Skeletal muscle tissue (tissue), 4 donors: ENCODE results near the gene MCTS1. TPM values are rescaled to one million over a fixed set of nuclear protein-coding genes. Genes with fewer than 3 reads are reported as not detected.
"Not testable (repeated sequence)": the region's sequence is repeated elsewhere in the genome, so short reads cannot be mapped to it uniquely, and the experiment has no call there.

Experiments
- H3K27ac ChIP-seq: one replicate; pipeline ENCODE4 v1.7.0; 2013; ENCODE audit warnings: mild to moderate bottlenecking, low read depth, low read length, inconsistent platforms
- H3K27me3 ChIP-seq, 3 donors: one replicate each; pipeline ENCODE4 v1.7.0; 2013; ENCODE audit warnings: low read length in 3 of 3; ENCODE audit not compliant: control insufficient read depth in 3 of 3, insufficient read depth in 3 of 3
- H3K36me3 ChIP-seq, 3 donors: one replicate each; pipeline ENCODE4 v1.7.0; 2013; ENCODE audit warnings: low read length in 3 of 3; ENCODE audit not compliant: control insufficient read depth in 3 of 3, insufficient read depth in 3 of 3
- H3K4me1 ChIP-seq, 3 donors: one replicate each; pipeline ENCODE4 v1.7.0; 2013; ENCODE audit warnings: low read length in 3 of 3, mild to moderate bottlenecking in 3 of 3; ENCODE audit not compliant: control insufficient read depth in 3 of 3, insufficient read depth in 3 of 3
- H3K4me3 ChIP-seq, 3 donors: one replicate each; pipeline ENCODE4 v1.7.0; 2013; ENCODE audit warnings: low read length in 3 of 3
- H3K9ac ChIP-seq, 3 donors: one replicate each; pipeline ENCODE4 v1.7.0; 2013; ENCODE audit warnings: low read length in 3 of 3, mild to moderate bottlenecking in 3 of 3, moderate library complexity in 2 of 3, low read depth in 1 of 3
- H3K9me3 ChIP-seq, 3 donors: one replicate each; pipeline ENCODE4 v1.7.0; 2013; ENCODE audit warnings: low read length in 3 of 3; ENCODE audit not compliant: control insufficient read depth in 3 of 3
- total RNA-seq: library from RNA; depleted of rRNA; stranded (reverse); fragments of >200 nt; gene quantifications from one replicate; pipeline ENCODE4 v1.2.3, GENCODE V29; 2014
- donor health status: Osteomylitis.

MCTS1 gene
- total RNA-seq, 1 donor from 2014 or later = 25.1 TPM

GRCh38 chrX:120568035-120568434 lies 35.9 kb upstream of the MCTS1 start:
- Histone ChIP-seq H3K27me3 (no peaks in the 10 kb centered on the region), H3K9me3 (no peaks in the 10 kb centered on the region), H3K27ac (no peak overlapping the region), H3K9ac (no peak overlapping the region), H3K36me3 (no peaks in the 10 kb centered on the region), H3K4me1 (peaks cover 0 to under 1% (median 0%) of the 10 kb centered on the region in 3 donors), H3K4me3 (no peak overlapping the region)

GRCh38 chrX:120568609-120569008 lies 35.3 kb upstream of the MCTS1 start:
- no peaks in the 10 kb centered on the region for H3K4me1 ChIP-seq
- no peaks in the 10 kb centered on the region for H3K36me3 ChIP-seq
- H3K9ac ChIP-seq = no peak overlapping the region
- H3K9me3 ChIP-seq = no peaks in the 10 kb centered on the region
- no peaks in the 10 kb centered on the region for H3K27me3 ChIP-seq
- no peak overlapping the region for H3K27ac ChIP-seq
- no peak overlapping the region for H3K4me3 ChIP-seq

- H3K9ac ChIP-seq = no peak overlapping the region
- no peak overlapping the region for H3K4me3 ChIP-seq
- H3K9me3 ChIP-seq = no peaks in the 10 kb centered on the region
- H3K4me1 ChIP-seq = no peaks in the 10 kb centered on the region
- H3K27ac ChIP-seq = no peak overlapping the region
- H3K27me3 ChIP-seq = no peaks in the 10 kb centered on the region
- no peaks in the 10 kb centered on the region for H3K36me3 ChIP-seq
Measured at GRCh38 chrX:120570011-120570600, 33.8 kb upstream of the MCTS1 start.

GRCh38 chrX:120573806-120574205 lies 30.1 kb upstream of the MCTS1 start:
- not testable (repeated sequence) for H3K4me3 ChIP-seq, H3K27me3 ChIP-seq, H3K4me1 ChIP-seq, H3K9me3 ChIP-seq, H3K36me3 ChIP-seq, H3K9ac ChIP-seq, H3K27ac ChIP-seq

- Histone ChIP-seq H3K36me3 (no peaks in the 10 kb centered on the region), H3K9me3 (no peaks in the 10 kb centered on the region), H3K27ac (no peak overlapping the region), H3K9ac (no peak overlapping the region), H3K4me3 (no peak overlapping the region), H3K4me1 (no peaks in the 10 kb centered on the region), H3K27me3 (no peaks in the 10 kb centered on the region)
Measured at GRCh38 chrX:120575379-120576114, 28.4 kb upstream of the MCTS1 start.

GRCh38 chrX:120585702-120586101 lies 18.2 kb upstream of the MCTS1 start:
- Histone ChIP-seq H3K9ac (no peak overlapping the region), H3K27ac (no peak overlapping the region), H3K4me3 (no peak overlapping the region), H3K27me3 (no peaks in the 10 kb centered on the region), H3K4me1 (no peaks in the 10 kb centered on the region), H3K9me3 (no peaks in the 10 kb centered on the region), H3K36me3 (no peaks in the 10 kb centered on the region)

GRCh38 chrX:120604361-120604782 lies 471 bp downstream of the MCTS1 start:
- Histone ChIP-seq H3K36me3 (peaks cover 0 to 5% (median 0%) of the 10 kb centered on the region in 3 donors), H3K4me3 (peak overlapping the region; percentile 81 to 91 (median 82)), H3K4me1 (peaks cover 0 to 7% (median 0%) of the 10 kb centered on the region in 3 donors), H3K9me3 (no peaks in the 10 kb centered on the region), H3K27ac (peak overlapping the region; percentile 90), H3K9ac (peak overlapping the region; percentile 91 to 92 (median 91)), H3K27me3 (no peaks in the 10 kb centered on the region)

GRCh38 chrX:120612086-120612485 lies 8.2 kb downstream of the MCTS1 start:
- Histone ChIP-seq H3K9me3 (no peaks in the 10 kb centered on the region), H3K27ac (no peak overlapping the region), H3K4me1 (no peaks in the 10 kb centered on the region), H3K9ac (no peak overlapping the region), H3K36me3 (peaks cover 2 to 11% (median 10%) of the 10 kb centered on the region in 3 donors), H3K4me3 (no peak overlapping the region), H3K27me3 (no peaks in the 10 kb centered on the region)

- H3K27me3 ChIP-seq = no peaks in the 10 kb centered on the region
- H3K4me1 ChIP-seq = no peaks in the 10 kb centered on the region
- peaks cover 2 to 11% (median 5%) of the 10 kb centered on the region in 3 donors for H3K36me3 ChIP-seq
- no peak overlapping the region for H3K4me3 ChIP-seq
- H3K9ac ChIP-seq = no peak overlapping the region
- no peaks in the 10 kb centered on the region for H3K9me3 ChIP-seq
- no peak overlapping the region for H3K27ac ChIP-seq
Measured at GRCh38 chrX:120614816-120615215, 10.9 kb downstream of the MCTS1 start.

- Histone ChIP-seq H3K9me3 (no peaks in the 10 kb centered on the region), H3K9ac (no peak overlapping the region), H3K4me3 (no peak overlapping the region), H3K27me3 (no peaks in the 10 kb centered on the region), H3K4me1 (no peaks in the 10 kb centered on the region), H3K36me3 (peaks cover 0 to 3% (median 0%) of the 10 kb centered on the region in 3 donors), H3K27ac (no peak overlapping the region)
Measured at GRCh38 chrX:120617996-120618630, 14.2 kb downstream of the MCTS1 start.
